ENCODE measurements around the gene SREK1.

SREK1 gene

DNA sequence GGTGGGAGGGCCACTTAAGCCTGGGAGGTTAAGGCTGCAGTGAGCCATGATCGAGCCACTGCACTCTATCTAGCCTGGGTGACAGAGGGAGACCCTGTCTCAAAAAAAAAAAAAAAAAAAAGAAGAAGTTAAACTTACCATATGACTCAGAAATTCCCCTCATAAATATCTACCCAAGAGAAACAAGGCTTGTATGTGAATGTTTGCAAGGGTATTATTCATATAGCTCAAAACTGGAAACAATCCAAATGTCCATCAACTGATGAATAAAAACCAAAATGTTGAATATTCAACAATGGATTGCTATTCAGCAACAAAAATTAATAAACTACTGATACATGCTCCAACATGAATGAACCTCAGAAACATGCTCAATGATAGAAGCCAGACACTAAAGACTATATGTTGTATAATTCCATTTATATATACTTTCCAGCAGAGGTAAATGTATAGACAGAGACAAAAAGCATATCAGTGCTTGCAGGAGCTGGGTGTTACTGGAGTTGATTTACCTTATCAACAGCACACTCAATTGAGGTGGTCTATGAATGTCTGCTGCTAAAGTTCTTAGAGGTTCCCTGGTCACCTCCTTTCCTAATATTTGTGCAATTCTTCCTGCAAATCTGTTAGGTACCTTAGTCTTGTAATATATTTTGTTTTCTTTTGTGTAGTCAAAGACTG is 5.3 kb upstream of the SREK1 start:
- Histone ChIP-seq H2AFZ (ENCODE audit: low read length, unreplicated experiment) (no peak overlapping the region), H3K27ac (ENCODE audit: low read depth, low read length) (no peak overlapping the region), H3K4me3 (ENCODE audit: low read depth, low read length) (no peak overlapping the region), H3K36me3 (ENCODE audit: insufficient read depth, low read length) (no peaks in the 10 kb centered on the region), H3K79me2 (ENCODE audit: control insufficient read depth, insufficient read depth, low read length, unreplicated experiment) (no peaks in the 10 kb centered on the region), H3K27me3 (ENCODE audit: insufficient read depth, low read length) (no peaks in the 10 kb centered on the region), H3K4me1 (ENCODE audit: control insufficient read depth, insufficient read depth, low read length, unreplicated experiment) (peaks cover 7% of the 10 kb centered on the region)

DNA sequence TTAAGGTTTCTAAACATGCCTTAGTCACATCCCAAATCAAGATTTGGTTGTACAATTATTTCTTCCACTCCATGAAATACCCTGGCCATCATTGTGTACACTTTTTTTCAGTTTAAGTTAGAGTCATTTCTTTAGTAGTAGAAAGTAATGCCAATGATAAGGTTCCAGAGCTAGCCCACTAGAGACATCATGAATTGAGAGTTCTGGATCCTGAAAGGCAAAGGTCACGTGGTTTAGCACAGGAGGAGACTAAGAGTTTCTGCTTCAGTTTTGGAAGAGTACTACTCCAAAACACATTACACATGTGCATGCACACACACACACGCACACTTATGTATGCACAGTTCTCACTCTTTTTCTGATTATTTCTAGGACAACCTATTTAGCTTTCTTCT is 4.8 kb upstream of the SREK1 start:
- Histone ChIP-seq H3K79me2 (ENCODE audit: control insufficient read depth, insufficient read depth, low read length, unreplicated experiment) (no peaks in the 10 kb centered on the region), H3K4me3 (ENCODE audit: low read depth, low read length) (no peak overlapping the region), H3K4me1 (ENCODE audit: control insufficient read depth, insufficient read depth, low read length, unreplicated experiment) (peaks cover 7% of the 10 kb centered on the region), H2AFZ (ENCODE audit: low read length, unreplicated experiment) (no peak overlapping the region), H3K36me3 (ENCODE audit: insufficient read depth, low read length) (no peaks in the 10 kb centered on the region), H3K27me3 (ENCODE audit: insufficient read depth, low read length) (no peaks in the 10 kb centered on the region), H3K27ac (ENCODE audit: low read depth, low read length) (no peak overlapping the region)

DNA sequence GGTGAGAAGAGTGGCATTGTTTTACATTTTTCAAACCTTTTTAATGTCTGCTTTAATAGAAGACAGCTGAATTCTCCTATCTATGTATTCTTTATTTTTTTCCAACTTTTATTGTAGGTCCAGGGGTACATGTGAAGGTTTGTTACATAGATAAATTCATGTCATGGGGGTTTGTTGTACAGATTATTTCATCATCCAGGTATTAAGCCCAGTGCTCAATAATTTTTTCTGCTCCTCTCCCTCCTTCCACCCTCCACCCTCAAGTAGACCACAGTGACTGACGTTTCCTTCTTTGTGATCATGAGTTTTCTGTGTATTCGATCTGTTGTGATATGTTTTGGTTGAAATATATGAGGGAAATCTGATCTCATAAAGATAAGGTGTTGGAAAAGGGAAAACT is 1.7 kb upstream of the SREK1 start:
- Histone ChIP-seq H3K4me3 (ENCODE audit: low read depth, low read length) (no peak overlapping the region), H3K4me1 (ENCODE audit: control insufficient read depth, insufficient read depth, low read length, unreplicated experiment) (peaks cover 20% of the 10 kb centered on the region), H3K36me3 (ENCODE audit: insufficient read depth, low read length) (no peaks in the 10 kb centered on the region), H3K79me2 (ENCODE audit: control insufficient read depth, insufficient read depth, low read length, unreplicated experiment) (peaks cover 30% of the 10 kb centered on the region), H2AFZ (ENCODE audit: low read length, unreplicated experiment) (no peak overlapping the region), H3K27me3 (ENCODE audit: insufficient read depth, low read length) (no peaks in the 10 kb centered on the region), H3K27ac (ENCODE audit: low read depth, low read length) (no peak overlapping the region)

DNA sequence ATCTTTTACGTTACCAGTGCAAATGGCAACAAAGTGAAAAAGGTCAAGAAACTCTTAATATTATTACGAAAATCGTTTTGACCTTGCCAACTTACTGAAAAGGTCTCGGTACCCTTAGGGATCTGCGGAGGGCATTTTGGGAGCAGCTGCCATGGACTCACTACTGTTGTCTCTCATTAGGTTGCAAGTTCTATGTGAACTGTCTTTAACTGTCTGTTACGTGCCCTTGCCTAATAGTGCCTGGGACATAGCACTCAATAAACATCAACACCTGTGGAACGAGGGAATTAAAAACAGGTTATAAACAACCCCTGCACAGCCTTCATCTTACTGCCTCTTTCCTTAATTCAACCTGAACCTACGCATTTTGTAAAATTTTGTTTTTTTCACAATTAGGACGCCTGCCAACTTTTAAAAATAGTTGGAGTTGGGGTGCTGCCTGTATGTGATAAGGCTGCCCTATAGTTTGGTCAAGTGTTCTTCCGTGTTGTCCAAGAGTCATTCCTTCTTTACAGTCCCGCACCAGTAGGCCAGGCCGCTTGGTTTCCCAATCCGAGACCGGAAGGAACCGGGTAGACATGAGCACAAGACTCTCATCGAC is 527 bp upstream of the SREK1 start:
- Histone ChIP-seq H3K36me3 (ENCODE audit: insufficient read depth, low read length) (no peaks in the 10 kb centered on the region), H3K4me1 (ENCODE audit: control insufficient read depth, insufficient read depth, low read length, unreplicated experiment) (peaks cover 27% of the 10 kb centered on the region), H3K27me3 (ENCODE audit: insufficient read depth, low read length) (no peaks in the 10 kb centered on the region), H3K79me2 (ENCODE audit: control insufficient read depth, insufficient read depth, low read length, unreplicated experiment) (peaks cover 41% of the 10 kb centered on the region), H3K4me3 (ENCODE audit: low read depth, low read length) (peak overlapping the region; percentile 98), H3K27ac (ENCODE audit: low read depth, low read length) (peak overlapping the region; percentile 92), H2AFZ (ENCODE audit: low read length, unreplicated experiment) (peak overlapping the region; percentile 93)

DNA sequence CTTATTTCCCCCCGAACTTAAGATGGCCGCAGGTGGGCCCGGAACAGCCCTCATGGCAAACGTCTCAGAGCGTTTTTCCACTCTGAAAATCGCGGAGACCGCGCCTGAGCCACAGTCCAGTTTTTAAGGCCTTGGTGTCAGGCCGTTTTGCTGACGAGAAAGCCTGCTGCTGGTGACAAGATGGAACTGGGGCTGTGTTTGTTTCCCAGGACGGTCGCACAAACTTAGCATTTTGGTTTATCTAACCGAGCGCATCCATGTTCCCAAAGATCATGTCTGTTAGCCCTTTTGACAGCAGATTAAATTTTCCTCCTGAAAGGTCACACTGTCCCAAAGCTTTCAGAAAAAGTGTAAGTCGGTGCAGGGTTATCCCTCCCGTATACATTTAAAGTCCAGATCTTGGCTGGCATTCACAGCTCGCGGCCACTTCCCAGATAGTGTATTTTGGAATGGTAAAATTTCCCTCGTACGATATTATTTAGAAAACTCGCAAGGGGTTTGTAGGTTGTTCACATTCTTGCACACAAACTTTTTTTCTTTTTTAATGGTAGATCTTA is 812 bp downstream of the SREK1 start:
- Histone ChIP-seq H3K4me3 (ENCODE audit: low read depth, low read length) (peak overlapping the region; percentile 98), H3K27me3 (ENCODE audit: insufficient read depth, low read length) (no peaks in the 10 kb centered on the region), H3K79me2 (ENCODE audit: control insufficient read depth, insufficient read depth, low read length, unreplicated experiment) (peaks cover 55% of the 10 kb centered on the region), H3K36me3 (ENCODE audit: insufficient read depth, low read length) (peaks cover 8% of the 10 kb centered on the region; the same call in 1 of the 2 replicates), H3K4me1 (ENCODE audit: control insufficient read depth, insufficient read depth, low read length, unreplicated experiment) (peaks cover 29% of the 10 kb centered on the region), H3K27ac (ENCODE audit: low read depth, low read length) (peak overlapping the region; percentile 92), H2AFZ (ENCODE audit: low read length, unreplicated experiment) (peak overlapping the region; percentile 71)

DNA sequence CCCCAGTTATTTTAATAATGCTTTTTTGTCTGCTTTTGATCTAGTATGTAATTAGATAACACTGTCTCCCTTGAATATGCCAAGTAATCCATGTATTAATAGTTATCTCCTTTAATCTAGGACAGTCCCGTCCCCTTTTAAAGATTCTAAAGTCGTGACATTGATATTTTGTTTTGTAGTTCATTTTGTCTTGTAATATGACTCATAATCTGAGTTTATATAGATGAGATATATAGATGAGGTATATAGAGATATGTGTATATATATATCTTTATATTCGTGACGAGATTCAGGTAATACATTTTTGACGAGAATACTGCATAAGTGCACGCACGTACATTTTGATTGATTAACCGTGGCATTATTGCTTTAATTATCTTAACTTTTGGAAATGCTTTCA is 1.6 kb downstream of the SREK1 start:
- peak overlapping the region; percentile 98 for H3K4me3 ChIP-seq (ENCODE audit: low read depth, low read length)
- H3K27me3 ChIP-seq (ENCODE audit: insufficient read depth, low read length) = no peaks in the 10 kb centered on the region
- H3K4me1 ChIP-seq (ENCODE audit: control insufficient read depth, insufficient read depth, low read length, unreplicated experiment) = peaks cover 34% of the 10 kb centered on the region
- H3K27ac ChIP-seq (ENCODE audit: low read depth, low read length) = peak overlapping the region; percentile 92
- H2AFZ ChIP-seq (ENCODE audit: low read length, unreplicated experiment) = no peak overlapping the region
- peaks cover 15% of the 10 kb centered on the region; the same call in 1 of the 2 replicates for H3K36me3 ChIP-seq (ENCODE audit: insufficient read depth, low read length)
- H3K79me2 ChIP-seq (ENCODE audit: control insufficient read depth, insufficient read depth, low read length, unreplicated experiment) = peaks cover 63% of the 10 kb centered on the region

DNA sequence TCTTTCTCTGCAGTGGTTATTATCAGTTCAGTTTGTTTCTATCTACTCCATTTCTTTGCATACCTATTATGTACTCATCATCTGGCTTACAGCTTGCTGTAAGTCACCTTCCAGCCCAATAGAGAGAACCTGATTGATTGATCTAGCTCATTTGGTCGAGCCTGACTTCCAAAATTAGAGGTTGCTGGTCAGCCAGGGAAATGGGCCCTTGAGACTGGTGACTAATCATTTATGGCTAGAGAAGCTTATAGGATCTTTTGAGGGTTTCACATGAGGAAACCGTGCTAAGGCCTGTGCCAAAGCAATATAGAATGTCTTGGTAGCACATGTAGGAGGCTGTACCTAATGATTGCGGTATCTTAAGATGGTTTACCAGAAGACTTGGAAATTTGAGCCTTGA is 5.8 kb downstream of the SREK1 start:
- Histone ChIP-seq H3K4me3 (ENCODE audit: low read depth, low read length) (no peak overlapping the region), H3K4me1 (ENCODE audit: control insufficient read depth, insufficient read depth, low read length, unreplicated experiment) (peaks cover 27% of the 10 kb centered on the region), H3K36me3 (ENCODE audit: insufficient read depth, low read length) (peaks cover 15% of the 10 kb centered on the region; the same call in 1 of the 2 replicates), H2AFZ (ENCODE audit: low read length, unreplicated experiment) (no peak overlapping the region), H3K27me3 (ENCODE audit: insufficient read depth, low read length) (no peaks in the 10 kb centered on the region), H3K27ac (ENCODE audit: low read depth, low read length) (no peak overlapping the region), H3K79me2 (ENCODE audit: control insufficient read depth, insufficient read depth, low read length, unreplicated experiment) (peaks cover 95% of the 10 kb centered on the region)

DNA sequence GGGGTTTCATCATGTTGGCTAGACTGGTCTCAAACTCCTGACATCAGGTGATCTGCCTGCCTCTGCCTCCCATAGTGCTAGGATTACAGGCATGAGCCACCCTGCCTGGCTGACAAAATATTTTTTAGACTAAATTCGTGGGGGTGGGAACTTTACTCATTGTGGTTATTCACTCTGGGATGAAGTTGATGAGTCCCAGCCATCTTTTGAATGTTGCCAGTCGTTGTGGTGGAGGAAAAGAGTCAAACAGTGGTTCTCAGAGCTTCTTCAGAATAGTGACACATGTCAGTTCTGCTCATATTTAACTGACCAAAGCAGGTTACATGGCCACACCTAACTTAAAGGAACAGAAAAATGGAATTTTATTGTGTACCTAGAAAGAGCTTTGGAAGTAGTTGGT is 6.9 kb downstream of the SREK1 start:
- peaks cover 94% of the 10 kb centered on the region for H3K79me2 ChIP-seq (ENCODE audit: control insufficient read depth, insufficient read depth, low read length, unreplicated experiment)
- H2AFZ ChIP-seq (ENCODE audit: low read length, unreplicated experiment) = no peak overlapping the region
- peaks cover 26% of the 10 kb centered on the region for H3K4me1 ChIP-seq (ENCODE audit: control insufficient read depth, insufficient read depth, low read length, unreplicated experiment)
- H3K27me3 ChIP-seq (ENCODE audit: insufficient read depth, low read length) = no peaks in the 10 kb centered on the region
- H3K4me3 ChIP-seq (ENCODE audit: low read depth, low read length) = no peak overlapping the region
- no peak overlapping the region for H3K27ac ChIP-seq (ENCODE audit: low read depth, low read length)
- peaks cover 15% of the 10 kb centered on the region; the same call in 1 of the 2 replicates for H3K36me3 ChIP-seq (ENCODE audit: insufficient read depth, low read length)

DNA sequence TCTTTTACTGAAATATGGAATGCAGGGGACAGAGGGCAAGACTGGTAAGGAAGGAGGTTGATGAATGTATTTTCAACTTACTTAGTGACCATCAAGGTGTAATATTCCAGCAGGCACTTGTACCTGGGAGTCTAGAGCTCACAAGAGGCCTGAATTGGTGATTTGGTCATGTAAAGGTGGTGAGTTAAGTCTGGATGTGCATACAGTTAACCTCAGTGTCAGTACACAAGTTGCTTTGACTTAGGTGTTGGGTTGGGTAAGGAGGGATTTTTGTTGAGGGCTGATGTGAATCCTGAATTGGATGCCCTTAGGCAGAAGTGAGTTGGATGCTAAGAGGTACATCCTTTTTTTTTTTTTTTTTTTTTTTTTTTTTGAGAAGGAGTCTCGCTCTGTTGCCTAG is 7.4 kb downstream of the SREK1 start:
- H3K79me2 ChIP-seq (ENCODE audit: control insufficient read depth, insufficient read depth, low read length, unreplicated experiment) = peaks cover 93% of the 10 kb centered on the region
- peaks cover 15% of the 10 kb centered on the region; the same call in 1 of the 2 replicates for H3K36me3 ChIP-seq (ENCODE audit: insufficient read depth, low read length)
- H3K27ac ChIP-seq (ENCODE audit: low read depth, low read length) = no peak overlapping the region
- H3K4me1 ChIP-seq (ENCODE audit: control insufficient read depth, insufficient read depth, low read length, unreplicated experiment) = peaks cover 21% of the 10 kb centered on the region
- no peak overlapping the region for H3K4me3 ChIP-seq (ENCODE audit: low read depth, low read length)
- no peaks in the 10 kb centered on the region for H3K27me3 ChIP-seq (ENCODE audit: insufficient read depth, low read length)
- H2AFZ ChIP-seq (ENCODE audit: low read length, unreplicated experiment) = no peak overlapping the region

DNA sequence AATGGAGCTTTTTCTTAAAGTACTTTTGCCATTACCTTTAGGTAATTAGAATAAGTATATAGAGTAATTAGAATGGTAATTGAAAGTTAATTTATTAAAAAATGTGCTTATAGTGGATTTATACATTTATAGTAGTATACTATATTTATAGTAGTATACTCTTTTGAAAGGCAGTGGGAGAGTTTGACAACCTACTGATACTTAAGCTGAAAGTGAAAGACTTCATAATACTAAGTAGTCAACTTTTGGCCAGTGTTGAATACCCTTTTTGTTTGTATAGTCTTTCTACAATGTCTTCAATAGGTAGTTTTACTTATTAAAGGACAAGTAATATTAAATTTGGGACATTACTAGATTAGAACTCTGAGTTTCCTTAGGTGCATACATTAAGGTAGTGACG is 12.9 kb downstream of the SREK1 start:
- H3K79me2 ChIP-seq (ENCODE audit: control insufficient read depth, insufficient read depth, low read length, unreplicated experiment) = peaks cover 62% of the 10 kb centered on the region
- H3K36me3 ChIP-seq (ENCODE audit: insufficient read depth, low read length) = peaks cover 19% of the 10 kb centered on the region
- H3K4me1 ChIP-seq (ENCODE audit: control insufficient read depth, insufficient read depth, low read length, unreplicated experiment) = no peaks in the 10 kb centered on the region
- no peaks in the 10 kb centered on the region for H3K27me3 ChIP-seq (ENCODE audit: insufficient read depth, low read length)
- no peak overlapping the region for H3K4me3 ChIP-seq (ENCODE audit: low read depth, low read length)
- H3K27ac ChIP-seq (ENCODE audit: low read depth, low read length) = no peak overlapping the region
- H2AFZ ChIP-seq (ENCODE audit: low read length, unreplicated experiment) = no peak overlapping the region

DNA sequence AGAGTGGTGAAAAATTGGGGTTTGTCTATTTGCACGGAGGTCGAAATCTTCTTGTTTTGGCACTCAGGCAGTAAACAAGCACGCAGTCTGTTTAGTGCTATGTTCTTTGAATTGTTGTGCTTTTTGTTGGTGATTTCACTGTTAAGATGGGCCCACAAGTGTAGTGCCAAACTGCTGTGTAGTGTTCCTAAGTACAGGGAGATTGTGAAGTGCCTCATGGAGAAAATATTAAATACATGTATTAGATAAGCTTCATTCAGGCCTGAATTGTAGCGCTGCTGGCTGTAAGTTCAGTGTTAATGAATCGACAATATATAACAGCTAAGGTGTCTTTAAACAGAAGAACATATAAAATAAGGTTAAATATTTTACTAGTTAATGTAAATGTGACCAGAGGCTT is 17.3 kb downstream of the SREK1 start:
- H3K27ac ChIP-seq (ENCODE audit: low read depth, low read length) = no peak overlapping the region
- H3K4me3 ChIP-seq (ENCODE audit: low read depth, low read length) = no peak overlapping the region
- H3K79me2 ChIP-seq (ENCODE audit: control insufficient read depth, insufficient read depth, low read length, unreplicated experiment) = peaks cover 27% of the 10 kb centered on the region
- H3K27me3 ChIP-seq (ENCODE audit: insufficient read depth, low read length) = no peaks in the 10 kb centered on the region
- H2AFZ ChIP-seq (ENCODE audit: low read length, unreplicated experiment) = no peak overlapping the region
- H3K4me1 ChIP-seq (ENCODE audit: control insufficient read depth, insufficient read depth, low read length, unreplicated experiment) = no peaks in the 10 kb centered on the region
- H3K36me3 ChIP-seq (ENCODE audit: insufficient read depth, low read length) = peaks cover 34% of the 10 kb centered on the region
